DOHH2 (cell line): ENCODE data around the gene C2orf15.

Experiments
- CTCF ChIP-seq: fragments of 200-600 bp; sonication (generic); IDR thresholded peaks from one replicate; pipeline ENCODE4 v1.5.1; 2014; ENCODE audit warnings: antibody characterized with exemption, mild to moderate bottlenecking, low read depth, low read length; ENCODE audit not compliant: poor library complexity, severe bottlenecking
- EZH2phosphoT487 ChIP-seq: fragments of 200-600 bp; sonication (generic); IDR thresholded peaks from 2 replicates; pipeline ENCODE4 v1.6.1; 2017; ENCODE audit warnings: borderline replicate concordance, mild to moderate bottlenecking, antibody characterized with exemption, low read length, moderate library complexity, mixed read lengths

- no peak for TF ChIP-seq CTCF
- TF ChIP-seq EZH2phosphoT487: no peak
These were observed 10.8 kb downstream of the C2orf15 start for GRCh38 chr2:99152199-99152895.
